Measurements from ENCODE around the gene CD300LG.

DNA sequence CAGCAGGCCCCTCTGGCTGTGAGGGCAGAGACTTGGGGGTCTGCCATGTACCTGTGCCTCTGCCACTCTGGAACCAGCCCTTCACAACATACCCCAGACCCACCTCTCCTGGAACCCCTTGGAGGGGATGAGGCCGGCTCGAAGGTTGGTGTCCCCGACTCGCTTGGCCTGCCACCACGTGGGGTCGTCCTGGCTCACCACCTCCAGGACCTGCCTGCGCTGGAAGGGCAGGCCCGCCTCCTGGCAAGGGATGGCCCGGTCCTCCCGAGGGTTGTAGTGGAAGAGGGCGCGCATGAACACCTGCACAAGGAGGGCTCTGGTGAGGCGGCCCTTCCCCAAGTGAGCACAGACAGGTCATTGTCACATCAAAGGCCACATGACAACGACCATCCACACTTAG is 26.2 kb upstream of the CD300LG start:
- TF ChIP-seq, protein P1, sequence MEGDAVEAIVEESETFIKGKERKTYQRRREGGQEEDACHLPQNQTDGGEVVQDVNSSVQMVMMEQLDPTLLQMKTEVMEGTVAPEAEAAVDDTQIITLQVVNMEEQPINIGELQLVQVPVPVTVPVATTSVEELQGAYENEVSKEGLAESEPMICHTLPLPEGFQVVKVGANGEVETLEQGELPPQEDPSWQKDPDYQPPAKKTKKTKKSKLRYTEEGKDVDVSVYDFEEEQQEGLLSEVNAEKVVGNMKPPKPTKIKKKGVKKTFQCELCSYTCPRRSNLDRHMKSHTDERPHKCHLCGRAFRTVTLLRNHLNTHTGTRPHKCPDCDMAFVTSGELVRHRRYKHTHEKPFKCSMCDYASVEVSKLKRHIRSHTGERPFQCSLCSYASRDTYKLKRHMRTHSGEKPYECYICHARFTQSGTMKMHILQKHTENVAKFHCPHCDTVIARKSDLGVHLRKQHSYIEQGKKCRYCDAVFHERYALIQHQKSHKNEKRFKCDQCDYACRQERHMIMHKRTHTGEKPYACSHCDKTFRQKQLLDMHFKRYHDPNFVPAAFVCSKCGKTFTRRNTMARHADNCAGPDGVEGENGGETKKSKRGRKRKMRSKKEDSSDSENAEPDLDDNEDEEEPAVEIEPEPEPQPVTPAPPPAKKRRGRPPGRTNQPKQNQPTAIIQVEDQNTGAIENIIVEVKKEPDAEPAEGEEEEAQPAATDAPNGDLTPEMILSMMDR (IDR thresholded peaks at IDR 0.05): no peak
- TF ChIP-seq POLR2A (IDR thresholded peaks at IDR 0.05) (no peak), EP300 (IDR thresholded peaks at IDR 0.05) (no peak)

Measured in ovary (tissue), 3 donors.